Stimulated activated CD4-positive, alpha-beta T cell treated with anti-CD3 and anti-CD28 coated beads, Interleukin-1b, Interleukin-23, amount 100 ng/mL, for 4 hours (primary cell): ENCODE results near the gene IPPK.

ENCODE experiments used
- DNase-seq, 2 donors: peaks; one replicate each; pipeline ENCODE4 v3.0.0-alpha.2; 2020; ENCODE audit warnings: low read depth in 2 of 2

The IPPK gene

GRCh38 chr9:92686954-92687353 lies 17.0 kb upstream of the IPPK start:
- DNase-seq, result no peak

DNA sequence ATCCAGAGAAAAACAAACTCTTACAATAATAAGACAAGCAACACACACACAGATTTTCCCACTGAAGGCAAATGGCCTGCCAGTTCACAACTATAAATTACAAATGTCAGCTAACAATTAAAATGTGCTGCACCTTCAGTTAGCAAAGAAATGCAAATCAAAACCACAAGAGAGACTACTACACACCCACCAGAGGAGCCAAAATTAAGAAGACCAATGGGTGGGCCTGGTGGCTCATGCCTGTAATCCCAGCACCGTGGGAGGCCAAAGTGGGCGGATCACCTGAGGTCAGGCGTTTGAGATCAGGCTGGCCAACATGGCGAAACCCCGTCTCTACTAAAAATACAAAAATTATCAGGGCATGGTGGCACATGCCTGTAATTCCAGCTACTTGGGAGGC lies 15.1 kb upstream of the IPPK start:
- no peak for DNase-seq

GRCh38 chr9:92682269-92682668 lies 12.3 kb upstream of the IPPK start:
- DNase-seq, result no peak

GRCh38 chr9:92680166-92681119 lies 10.5 kb upstream of the IPPK start:
- DNase-seq, result no peak

GRCh38 chr9:92679413-92680165 lies 9.7 kb upstream of the IPPK start:
- DNase-seq, result no peak

GRCh38 chr9:92671323-92671722 lies 1.4 kb upstream of the IPPK start:
- DNase-seq, result no peak

GRCh38 chr9:92669527-92669889 lies 423 bp downstream of the IPPK start:
- peak in 1 of 2 donors; percentile 23 for DNase-seq

- DNase-seq, result peak; percentile 17 to 36
These were observed 995 bp downstream of the IPPK start for GRCh38 chr9:92668746-92669526.

GRCh38 chr9:92666912-92667532 lies 2.9 kb downstream of the IPPK start:
- no peak for DNase-seq

DNA sequence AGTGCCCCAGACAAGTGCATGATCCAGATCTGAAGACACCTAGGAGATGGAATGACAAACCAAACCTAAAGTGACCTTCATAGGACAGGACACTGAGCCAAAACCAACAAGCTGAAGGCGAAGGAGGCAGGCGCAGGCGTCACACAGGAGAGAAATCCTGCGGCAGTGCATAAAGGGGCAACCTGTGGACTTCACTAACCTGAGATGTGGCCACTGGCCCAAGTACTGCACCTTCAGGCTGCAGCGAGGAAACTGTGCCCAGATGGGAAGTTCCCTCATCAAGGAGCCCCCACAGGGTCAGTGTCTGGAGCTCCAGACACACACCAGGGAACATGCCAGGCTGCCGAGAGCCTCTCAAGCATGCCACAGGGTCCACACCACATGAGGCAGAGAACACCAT lies 3.7 kb downstream of the IPPK start:
- no peak for DNase-seq

DNA sequence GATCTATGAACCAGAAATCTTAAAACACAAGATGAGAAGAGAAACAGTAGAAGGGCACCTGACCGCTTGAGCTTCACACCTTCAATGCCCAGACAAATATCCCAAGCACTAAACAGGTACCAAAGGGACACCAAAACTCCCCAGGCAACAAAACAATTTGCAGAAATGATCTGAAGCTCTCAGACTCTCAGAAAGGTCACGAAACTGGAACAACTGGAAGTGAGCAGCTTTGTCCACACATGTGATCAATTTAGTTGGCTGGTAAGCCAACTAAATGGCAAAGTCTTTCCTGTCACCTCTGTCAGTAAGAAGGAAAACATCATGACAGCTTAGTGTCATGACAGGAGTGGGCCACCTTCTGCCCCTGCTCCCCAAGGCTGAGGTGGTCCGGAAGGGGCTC lies 4.1 kb downstream of the IPPK start:
- no peak for DNase-seq

GRCh38 chr9:92664394-92665152 lies 5.4 kb downstream of the IPPK start:
- DNase-seq, result no peak

GRCh38 chr9:92663951-92664350 lies 6.0 kb downstream of the IPPK start:
- no peak for DNase-seq

DNA sequence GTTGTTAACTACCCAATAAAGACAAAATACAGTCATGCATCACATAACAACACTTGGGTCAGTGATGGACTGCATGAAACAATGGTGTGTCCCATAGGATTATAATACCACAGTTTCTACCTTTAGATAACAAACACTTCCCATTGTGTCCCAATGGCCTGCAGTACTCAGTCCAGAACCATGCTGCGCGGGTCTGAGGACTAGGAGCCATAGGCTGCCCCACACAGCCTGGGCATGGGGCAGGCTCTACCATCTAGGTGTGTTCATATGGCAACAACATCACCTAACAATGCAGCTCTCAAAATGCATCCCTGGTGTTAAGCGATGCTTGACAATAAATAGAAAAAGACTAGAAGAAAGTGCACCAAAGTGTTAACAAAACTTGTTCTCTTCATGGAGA lies 6.8 kb downstream of the IPPK start:
- DNase-seq, result no peak

GRCh38 chr9:92661743-92662142 lies 8.2 kb downstream of the IPPK start:
- DNase-seq, result no peak

- DNase-seq, result no peak
These were observed 8.8 kb downstream of the IPPK start for GRCh38 chr9:92661127-92661526.

GRCh38 chr9:92660266-92660665 lies 9.7 kb downstream of the IPPK start:
- DNase-seq, result no peak

DNA sequence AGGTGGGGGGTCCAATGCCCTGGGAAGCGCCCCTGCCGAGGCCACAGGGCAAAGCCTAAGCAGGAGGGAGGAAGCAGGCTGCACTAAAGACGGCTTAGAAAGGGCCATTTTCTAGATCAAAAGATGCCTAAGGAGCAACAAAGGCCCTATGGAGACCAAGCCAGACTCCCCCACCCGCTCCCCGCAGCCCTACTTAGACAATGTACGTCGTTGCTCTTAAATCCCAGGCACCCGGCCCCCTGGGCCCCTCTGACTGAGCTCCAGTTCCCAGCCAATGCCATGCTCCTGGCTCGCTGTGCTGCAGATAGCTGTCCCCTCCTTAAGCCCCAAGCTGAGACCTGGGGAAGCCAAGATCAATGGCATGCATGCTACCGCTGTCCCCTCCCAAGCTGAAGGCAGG lies 10.3 kb downstream of the IPPK start:
- DNase-seq, result no peak

- DNase-seq, result no peak
These were observed 11.3 kb downstream of the IPPK start for GRCh38 chr9:92658611-92659010.

DNA sequence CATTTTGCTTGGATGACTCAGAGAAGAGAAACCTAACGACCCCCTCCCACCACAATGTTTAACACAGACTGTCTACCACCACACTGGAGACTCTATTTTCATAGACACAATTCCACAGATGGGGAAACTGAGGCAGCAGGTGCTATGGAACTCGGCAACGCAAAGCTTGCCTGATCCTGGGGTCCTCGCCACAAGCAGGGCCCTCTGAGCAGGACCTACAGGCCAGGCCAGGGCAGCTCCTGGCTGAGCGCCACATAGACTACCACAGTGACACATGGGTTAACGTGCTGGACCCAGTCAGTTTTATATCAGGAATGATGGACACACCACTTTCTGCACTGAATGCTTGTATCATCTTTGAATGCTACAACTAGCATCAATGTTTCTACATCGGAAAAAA lies 11.8 kb downstream of the IPPK start:
- DNase-seq, result no peak
